NOMO-1 (cell line): Measurements from ENCODE around the gene TP53TG5.

ENCODE experiments used
- DNase-seq, 2 experiments: peaks; one replicate each; lab custom pipeline; 2025; ENCODE audit not compliant: unreplicated experiment in 2 of 2; lab: John Stamatoyannopoulos, UW

TP53TG5 gene

GRCh38 chr20:45336530-45337366 is 41.4 kb downstream of the TP53TG5 start:
- no peak for DNase-seq

DNA sequence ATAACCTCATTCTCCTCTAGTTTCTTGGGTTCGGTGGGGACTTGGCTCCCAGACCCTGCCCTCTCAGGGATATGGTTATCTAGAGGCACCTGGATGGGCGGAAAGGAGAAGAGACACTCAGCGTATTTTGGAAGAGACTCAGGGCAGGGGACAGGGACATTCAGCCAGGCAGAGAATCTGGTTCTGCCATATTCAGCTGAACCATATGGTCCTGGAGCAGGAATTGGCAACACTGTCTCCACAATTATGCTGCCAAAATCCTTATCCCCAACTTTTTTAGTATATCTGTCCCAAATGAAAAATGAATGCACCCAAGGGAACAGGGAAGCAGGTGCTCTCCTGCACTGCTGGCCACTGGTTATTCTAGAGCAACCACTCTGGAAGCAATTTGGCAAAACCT is 47.6 kb downstream of the TP53TG5 start:
- no peak for DNase-seq

- DNase-seq = no peak
Observed at GRCh38 chr20:45329497-45330319, 48.4 kb downstream of the TP53TG5 start.

GRCh38 chr20:45328451-45328850 is 49.7 kb downstream of the TP53TG5 start:
- DNase-seq = no peak

GRCh38 chr20:45325371-45325770 is 52.8 kb downstream of the TP53TG5 start:
- no peak for DNase-seq

DNA sequence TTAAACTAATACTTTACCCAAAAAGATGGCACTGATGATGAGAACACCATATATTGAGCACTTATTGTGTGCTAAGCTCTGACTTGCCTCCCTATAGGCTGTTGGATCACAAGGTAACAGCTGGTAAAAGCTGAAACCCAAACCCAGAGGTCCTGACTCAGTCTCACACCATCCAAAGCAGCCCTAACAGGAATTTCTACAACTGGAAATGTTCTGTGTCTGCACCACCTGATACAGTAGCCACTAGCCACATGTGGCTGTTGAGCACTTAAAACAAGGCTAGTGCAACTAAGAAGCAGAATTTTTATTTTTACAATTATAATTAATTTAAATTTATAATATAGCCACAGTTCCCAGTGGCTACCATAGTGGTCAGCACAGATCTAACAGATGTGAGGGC is 54.4 kb downstream of the TP53TG5 start:
- DNase-seq = no peak

DNA sequence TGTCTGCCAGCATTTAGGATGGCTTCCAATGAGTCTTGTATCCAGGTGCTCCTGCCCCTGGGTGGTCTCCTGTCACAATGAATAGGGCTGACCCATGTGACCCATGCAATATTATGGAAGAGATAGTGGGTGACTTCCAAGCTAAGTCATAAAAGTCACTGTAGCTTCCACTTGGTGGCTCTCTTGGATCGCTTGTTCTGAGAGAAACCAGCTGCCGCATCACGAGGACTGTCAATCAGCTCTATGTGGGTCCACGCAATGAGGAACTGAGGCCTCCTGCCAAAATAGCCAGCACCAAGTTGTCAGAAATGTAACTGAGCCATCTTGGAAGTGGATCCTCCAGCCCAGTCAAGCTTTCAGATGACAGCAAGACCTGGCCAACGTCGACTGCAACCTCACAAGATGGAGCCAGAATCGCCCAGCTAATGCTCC is 55.2 kb downstream of the TP53TG5 start:
- DNase-seq = peak; percentile 76 to 93
